Measurements from ENCODE around the gene HOXB5.

- no peak for TF ChIP-seq CTCF (IDR thresholded peaks at IDR 0.05; ENCODE audit: low read depth, low read length)
- TF ChIP-seq EZH2phosphoT487 (IDR thresholded peaks at IDR 0.05; ENCODE audit: low read depth): no peak
These were observed 11.3 kb upstream of the HOXB5 start, which contains the start of gene HOXB6 for GRCh38 chr17:48604770-48605329.
